ENCODE results near the gene KLB.
"Not testable (repeated sequence)": the region's sequence is repeated elsewhere in the genome, so short reads cannot be mapped to it uniquely, and the experiment has no call there.

Gene KLB

DNA sequence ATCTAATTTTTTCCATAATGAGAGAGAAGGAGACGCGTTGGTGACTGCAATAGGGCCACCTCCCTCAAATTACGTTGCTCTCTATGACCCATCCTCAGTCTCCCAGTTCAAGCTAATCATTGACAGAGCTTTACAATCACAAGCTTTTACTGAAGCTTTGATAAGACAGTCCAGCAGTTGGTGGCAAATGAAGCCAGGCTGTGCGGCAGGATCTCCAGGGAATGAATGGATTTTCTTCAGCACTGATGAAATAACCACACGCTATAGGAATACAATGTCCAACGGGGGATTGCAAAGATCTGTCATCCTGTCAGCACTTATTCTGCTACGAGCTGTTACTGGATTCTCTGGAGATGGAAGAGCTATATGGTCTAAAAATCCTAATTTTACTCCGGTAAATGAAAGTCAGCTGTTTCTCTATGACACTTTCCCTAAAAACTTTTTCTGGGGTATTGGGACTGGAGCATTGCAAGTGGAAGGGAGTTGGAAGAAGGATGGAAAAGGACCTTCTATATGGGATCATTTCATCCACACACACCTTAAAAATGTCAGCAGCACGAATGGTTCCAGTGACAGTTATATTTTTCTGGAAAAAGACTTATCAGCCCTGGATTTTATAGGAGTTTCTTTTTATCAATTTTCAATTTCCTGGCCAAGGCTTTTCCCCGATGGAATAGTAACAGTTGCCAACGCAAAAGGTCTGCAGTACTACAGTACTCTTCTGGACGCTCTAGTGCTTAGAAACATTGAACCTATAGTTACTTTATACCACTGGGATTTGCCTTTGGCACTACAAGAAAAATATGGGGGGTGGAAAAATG, at the start of gene KLB:
Gene KLB, plus strand, starts transcription at position 168 of the 821 bp plus-strand sequence. Its CDS starts 20 bp downstream, at position 188.
- in situ Hi-C loops (cut with MboI; ENCODE audit: low sequenced_read_pairs) = no loop called here

DNA sequence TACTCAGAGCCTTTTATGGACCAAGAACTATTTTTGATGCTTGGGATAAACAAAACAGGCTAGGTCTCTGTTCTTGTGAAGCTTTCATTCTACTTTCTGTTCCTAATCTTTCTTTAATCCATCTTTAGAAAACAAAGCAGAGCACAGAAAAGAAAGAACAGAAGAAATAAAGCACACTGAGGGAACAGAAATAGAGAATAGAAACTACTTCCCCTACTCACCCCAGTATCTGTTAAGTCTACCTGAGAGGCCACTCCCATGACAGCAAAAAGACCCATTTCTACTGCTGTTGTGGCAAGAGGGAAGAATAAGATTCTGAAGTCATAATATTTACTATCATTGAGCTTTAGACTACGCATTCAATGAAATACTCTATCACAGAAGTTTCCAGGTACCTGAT, 49.7 kb upstream of the KLB start:
- in situ Hi-C loops (cut with MboI; ENCODE audit: low sequenced_read_pairs) = no loop called here

DNA sequence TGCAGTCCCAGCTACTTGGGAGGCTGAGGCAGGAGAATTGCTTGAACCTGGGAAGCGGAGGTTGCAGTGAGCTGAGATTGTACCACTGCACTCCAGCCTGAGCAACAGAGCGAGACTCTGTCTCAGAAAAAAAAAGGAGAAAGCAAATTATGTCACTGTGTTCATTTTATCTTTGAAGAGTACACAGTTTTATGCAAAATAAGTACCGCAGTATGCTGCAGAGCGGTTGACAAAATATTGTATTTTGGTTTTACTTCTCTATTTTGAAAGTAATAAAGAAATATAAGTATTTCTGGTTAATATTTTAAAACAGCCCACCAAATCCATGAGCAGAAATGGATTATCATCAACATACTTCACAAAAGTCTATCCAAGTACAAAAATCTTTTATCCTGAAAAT, 46.1 kb upstream of the KLB start:
- in situ Hi-C loops (cut with MboI; ENCODE audit: low sequenced_read_pairs) = not testable (repeated sequence)

DNA sequence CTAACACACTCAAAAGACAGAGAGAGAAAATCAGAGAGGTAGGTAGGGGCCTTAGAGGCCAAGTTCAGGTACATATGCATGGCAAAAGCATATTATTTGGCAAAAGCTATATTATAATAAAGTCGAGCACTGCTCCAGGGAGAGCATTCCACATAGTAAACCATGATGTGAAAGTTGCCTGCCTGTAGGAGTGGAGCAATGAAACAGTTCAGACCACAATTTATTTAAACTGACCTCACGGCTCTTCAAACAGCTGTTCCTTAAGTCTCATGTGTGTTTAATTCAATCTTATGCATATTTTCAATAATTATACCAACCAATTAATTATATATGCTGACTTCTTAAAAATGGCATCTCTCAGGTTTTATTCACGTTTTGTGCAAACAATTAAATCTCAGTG, 43.9 kb upstream of the KLB start:
- in situ Hi-C loops (cut with MboI; ENCODE audit: low sequenced_read_pairs) = no loop called here

DNA sequence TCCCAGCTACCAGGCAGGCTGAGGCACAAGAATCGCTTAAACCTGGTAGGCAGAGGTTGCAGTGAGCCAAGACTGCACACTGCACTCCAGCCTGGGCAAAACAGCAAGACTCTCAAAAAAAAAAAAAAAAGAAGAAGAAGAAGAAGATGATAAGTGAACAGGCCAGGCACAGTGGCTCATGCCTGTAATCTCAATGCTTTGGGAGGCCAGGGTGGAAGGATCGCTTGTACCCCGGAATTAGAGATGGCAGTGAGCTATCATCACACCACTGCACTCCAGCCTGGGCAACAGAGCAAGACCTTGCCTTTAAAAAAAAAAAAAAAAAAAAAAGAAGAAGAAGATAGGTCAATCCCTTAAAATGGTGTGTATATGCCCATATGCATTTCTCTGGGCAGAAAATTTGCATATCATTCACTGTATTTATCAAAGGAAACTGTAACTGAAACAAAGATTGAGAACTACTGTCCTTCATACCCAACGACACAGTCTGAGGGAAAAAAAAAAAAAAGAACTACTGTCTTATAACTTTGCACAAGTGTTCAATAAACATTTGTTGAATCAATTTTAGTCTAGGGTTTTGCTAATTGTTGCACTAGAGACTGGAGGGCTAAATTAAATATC, 42.8 kb upstream of the KLB start:
- in situ Hi-C loops (cut with MboI; ENCODE audit: low sequenced_read_pairs) = no loop called here

DNA sequence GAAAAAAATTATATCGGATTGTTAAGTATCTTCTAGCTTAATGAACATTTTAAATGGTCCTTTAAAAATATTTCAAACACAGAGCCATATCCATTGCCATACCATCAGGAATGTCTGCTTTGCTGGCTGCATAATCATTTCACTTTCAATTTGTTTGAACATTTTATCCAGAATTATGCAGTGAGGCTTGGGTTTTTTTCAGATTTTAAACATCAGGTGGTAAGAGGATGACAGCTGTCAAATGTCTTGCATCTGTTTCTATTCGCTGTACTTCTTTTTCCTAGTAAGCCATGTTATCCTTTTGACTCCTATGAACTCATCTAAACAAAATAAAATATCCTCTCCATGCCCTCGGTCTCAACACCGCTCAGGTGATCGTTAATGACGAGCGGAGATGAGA, 41.4 kb upstream of the KLB start:
- in situ Hi-C loops (cut with MboI; ENCODE audit: low sequenced_read_pairs) = no loop called here

DNA sequence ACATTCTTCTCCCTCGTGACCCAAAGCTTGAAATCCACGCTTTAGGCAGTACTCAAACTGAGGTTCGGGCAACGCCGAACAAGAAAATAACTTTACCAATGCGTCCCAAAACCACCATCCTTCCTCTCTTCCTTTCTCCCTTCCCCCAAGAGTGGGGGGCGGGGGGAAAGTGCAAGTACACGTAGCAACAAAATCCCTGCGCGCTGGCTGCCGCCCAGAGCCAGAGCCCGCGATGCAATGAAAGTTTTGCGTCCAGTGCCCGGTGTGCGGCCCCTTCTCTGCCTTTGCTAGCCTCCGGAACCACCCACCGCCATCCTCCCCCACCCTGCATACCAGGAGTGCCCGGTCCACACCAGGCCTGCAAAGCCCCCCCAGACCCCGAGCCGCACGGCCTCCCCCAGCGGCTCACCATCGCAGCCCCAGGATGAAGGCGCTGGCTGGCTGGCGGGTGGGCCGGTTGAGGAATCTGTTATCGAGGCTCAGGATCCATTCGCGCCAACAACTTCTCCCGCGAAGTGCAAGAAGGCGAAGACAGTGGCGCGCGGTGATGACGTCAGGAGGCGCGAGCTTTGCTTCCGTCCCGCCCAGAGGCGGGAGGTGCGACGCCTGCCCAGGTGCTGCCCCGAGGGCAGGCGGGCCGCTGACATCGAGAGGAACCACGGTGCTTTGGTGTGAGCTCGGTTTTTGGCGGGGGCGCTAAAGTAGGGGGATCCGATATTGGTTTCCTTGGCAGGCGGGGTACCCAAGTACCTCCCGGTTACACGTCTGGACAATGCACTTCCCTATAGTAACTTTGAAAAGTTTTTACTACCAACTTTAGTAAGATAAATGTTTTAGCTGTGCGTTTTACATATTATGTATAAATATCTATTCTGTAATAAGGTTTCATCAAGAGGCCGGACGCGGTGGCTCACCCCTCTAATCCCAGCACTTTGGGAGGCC, 40.6 kb upstream of the KLB start, which contains the start of gene RFC1:
Gene RFC1, minus strand, starts transcription at position 533 of the 942 bp plus-strand sequence. Its CDS starts 121 bp downstream, at position 412.
- in situ Hi-C loops (cut with MboI; ENCODE audit: low sequenced_read_pairs) = no loop called here

DNA sequence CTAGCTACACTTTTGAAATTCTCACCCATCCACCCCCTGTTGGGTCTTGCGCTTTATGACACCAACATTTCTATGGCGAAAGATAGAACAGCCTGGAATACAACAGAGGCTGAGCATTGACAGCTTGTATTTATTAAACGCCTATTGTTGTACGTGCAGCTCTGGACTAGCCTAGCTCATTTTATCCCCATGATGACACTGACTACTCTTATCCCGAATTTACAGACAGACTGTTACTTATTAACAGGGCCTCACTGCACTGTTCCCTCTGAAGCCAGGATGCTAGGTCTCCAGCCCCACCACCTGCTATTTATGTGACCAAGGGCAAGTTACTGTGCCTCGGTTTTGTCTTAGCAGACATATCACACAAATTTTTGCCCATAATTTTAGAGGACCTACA, 39.6 kb upstream of the KLB start:
- in situ Hi-C loops (cut with MboI; ENCODE audit: low sequenced_read_pairs) = no loop called here

DNA sequence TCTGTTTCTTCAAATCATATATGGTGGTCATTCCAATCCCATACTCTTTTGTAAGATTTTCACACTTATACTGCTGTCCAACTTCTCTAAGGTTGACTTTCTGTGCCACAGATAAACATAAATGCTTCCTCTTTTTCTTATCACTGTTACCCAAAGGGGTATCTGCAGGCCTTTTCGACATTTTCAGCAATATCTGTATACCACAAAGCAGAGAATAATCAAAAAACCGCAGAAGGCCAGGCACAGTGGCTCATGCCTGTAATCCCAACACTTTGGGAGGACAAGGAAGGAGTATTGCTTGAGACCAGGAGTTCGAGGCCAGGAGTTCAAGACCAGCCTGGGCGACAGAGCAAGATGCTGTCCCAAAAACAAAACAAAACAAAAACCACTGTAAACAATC, 37.4 kb upstream of the KLB start:
- in situ Hi-C loops (cut with MboI; ENCODE audit: low sequenced_read_pairs) = no loop called here

DNA sequence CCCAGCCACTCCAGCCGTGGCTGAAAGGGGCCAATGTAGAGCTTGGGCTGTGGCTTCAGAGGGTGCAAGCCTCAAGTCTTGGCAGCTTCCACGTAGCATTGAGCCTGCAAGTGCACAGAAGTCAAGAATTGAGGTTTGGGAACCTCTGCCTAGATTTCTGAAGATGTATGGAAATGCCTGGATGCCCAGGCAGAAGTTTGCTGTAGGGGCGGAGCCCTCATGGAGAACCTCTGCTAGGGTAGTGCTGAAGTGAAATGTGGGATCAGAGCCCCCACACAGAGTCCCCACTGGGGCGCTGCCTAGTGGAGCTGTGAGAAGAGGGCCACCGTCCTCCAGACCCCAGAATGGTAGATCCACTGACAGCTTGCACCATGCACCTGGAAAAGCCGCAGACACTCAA, 35.5 kb upstream of the KLB start:
- in situ Hi-C loops (cut with MboI; ENCODE audit: low sequenced_read_pairs) = not testable (repeated sequence)

DNA sequence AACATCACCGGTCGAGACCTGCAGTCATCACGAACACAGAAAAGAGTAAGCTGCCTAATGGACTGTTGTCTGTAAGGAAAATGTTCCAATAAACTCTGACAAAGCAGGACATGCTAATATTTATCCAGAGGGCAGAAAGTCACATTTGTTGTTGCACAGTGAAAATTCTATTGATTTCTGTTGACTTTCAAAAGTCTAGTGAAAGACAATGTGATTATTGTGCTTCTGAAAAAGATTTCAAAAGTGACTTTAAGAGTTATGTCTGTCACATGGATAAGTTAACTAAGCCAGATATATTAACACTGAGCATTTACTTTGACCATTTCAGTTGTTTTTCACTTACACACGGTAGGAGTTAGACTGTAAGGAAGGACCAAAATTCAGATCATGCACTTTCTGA, 31.3 kb upstream of the KLB start:
- in situ Hi-C loops (cut with MboI; ENCODE audit: low sequenced_read_pairs) = no loop called here

DNA sequence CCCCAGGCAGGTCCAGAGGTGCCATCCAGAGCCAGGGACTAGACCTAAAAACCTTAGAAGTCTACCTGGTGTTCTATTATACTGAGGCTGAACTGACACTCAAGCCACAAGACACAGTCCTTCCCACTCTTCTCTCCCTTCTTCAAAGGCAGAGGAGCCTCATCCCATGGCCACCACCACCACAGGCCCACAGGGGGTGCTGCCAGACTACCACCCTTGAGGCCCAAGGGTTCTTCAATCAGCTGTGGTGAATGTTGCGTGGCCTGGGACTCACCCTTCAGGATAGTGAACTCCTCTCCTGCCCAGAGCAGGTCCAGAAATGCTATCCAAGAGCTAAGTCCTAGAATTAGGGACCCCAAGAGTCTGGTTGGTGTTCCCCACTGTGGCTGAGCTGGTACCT, 23.0 kb upstream of the KLB start:
- in situ Hi-C loops (cut with MboI; ENCODE audit: low sequenced_read_pairs) = no loop called here

DNA sequence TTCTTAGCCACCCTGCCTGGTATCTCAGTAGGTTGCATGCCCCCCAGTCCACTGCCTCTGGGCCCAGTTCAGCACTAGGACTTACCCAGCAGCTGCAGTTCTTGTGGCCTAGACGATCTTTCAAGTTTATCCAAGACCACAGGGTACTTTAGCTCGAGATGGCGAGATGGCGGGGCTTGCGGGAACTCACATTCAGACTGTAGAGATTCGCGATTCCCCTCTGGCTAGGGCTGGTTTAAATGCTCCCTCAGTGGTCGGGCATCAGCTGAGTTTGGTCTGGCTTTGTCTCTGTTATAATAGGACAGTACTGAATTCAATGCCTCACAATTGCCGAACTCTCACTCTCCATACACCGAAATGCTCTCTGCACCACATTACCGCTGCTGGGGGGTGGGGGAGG, 22.2 kb upstream of the KLB start:
- in situ Hi-C loops (cut with MboI; ENCODE audit: low sequenced_read_pairs) = no loop called here

DNA sequence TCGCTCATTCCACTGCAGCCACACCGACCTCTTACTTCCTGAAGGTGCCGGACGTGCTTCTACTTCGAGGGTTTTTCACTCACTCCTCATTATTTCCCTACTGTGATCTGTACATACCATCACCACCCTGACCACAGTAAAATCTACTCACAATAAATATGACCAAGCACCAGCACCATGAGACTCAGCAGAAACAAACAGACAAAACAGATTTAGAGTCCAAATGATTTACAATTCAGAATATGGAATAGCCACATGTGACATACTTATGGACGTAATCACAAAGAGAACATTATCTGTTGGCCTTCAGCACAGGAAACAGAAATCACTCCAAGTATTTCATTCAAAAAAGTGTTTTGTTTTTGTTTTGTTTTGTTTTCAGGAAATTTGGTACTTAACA, 16.1 kb upstream of the KLB start:
- in situ Hi-C loops (cut with MboI; ENCODE audit: low sequenced_read_pairs) = no loop called here

DNA sequence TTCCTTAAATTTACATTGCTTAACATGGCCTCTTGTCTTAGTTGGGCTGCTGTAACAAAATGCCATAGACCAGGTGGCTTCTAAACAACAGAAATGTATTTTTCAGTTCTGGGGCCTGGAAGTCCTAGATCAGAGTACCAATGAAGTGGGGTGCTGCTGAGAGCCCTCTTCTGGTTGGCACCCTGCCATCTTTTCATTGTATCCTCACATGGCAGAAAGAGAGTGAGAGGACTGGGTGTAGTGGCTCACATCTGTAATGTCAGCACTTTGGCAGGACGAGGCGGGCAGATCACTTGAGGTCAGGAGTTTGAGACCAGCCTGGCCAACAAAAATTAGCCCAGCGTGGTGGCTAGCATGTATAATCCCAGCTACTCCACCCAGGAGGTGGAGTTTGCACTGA, 12.0 kb upstream of the KLB start:
- in situ Hi-C loops (cut with MboI; ENCODE audit: low sequenced_read_pairs) = no loop called here

DNA sequence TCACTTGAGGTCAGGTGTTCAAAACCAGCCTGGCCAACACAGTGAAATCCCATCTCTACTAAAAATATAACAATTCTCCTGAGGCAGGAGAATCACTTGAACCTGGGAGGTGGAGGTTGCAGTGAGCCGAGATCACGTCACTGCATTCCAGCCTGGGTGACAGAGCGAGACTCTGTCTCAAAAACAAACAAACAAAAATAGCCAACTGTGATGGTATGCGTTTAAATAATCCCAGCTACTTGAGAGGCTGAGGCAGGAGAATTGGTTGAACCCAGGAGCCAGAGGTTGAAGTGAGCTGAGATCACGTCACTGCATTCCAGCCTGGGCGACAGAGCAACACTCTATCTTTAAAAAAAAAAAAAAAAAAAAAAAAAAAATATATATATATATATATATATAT, 5.1 kb upstream of the KLB start:
- in situ Hi-C loops (cut with MboI; ENCODE audit: low sequenced_read_pairs) = not testable (repeated sequence)

DNA sequence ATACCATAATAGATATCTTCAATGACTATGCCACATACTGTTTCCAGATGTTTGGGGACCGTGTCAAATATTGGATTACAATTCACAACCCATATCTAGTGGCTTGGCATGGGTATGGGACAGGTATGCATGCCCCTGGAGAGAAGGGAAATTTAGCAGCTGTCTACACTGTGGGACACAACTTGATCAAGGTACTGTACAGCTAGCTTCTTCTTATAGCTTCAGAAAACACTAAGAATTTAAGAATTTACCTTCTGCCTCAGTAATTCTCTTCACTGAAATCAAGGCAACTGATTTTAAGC, 805 bp downstream of the KLB start:
- in situ Hi-C loops (cut with MboI; ENCODE audit: low sequenced_read_pairs) = no loop called here

DNA sequence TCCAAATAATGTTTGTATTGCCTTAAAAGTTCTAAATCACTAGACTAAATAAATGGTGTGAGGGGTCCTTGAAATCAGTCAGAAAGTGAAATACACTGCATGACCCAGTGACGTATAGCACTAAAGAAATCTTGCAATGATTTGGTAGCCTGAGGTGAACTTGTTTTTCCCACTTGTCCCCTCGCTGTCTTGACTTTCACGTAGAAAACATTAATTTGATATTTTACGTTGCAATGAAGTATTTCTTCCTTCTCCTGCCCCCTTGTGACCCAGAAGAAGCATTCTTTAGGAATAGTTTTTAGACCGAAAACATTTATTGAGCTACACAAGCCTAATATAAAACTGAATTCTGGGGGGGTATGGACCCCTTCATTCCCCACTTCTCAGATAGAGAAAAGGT, 3.7 kb downstream of the KLB start:
- in situ Hi-C loops (cut with MboI; ENCODE audit: low sequenced_read_pairs) = no loop called here

DNA sequence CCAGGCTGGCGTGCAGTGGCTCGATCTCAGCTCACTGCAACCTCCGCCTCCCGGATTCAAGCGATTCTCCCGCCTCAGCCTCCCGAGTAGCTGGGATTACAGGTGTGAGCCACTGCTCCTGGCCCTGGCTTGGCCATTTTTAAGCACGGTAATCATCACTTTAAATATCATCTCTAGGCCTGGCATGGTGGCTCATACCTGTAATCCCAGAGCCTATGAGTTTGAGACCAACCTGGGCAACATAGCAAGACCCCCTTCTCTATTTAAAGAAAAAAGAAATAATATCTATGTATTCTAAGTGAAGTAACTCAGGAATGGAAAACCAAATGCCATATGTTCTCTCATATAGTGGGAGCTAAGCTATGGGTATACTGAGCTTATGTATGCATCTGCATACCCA, 4.8 kb downstream of the KLB start:
- in situ Hi-C loops (cut with MboI; ENCODE audit: low sequenced_read_pairs) = not testable (repeated sequence)

DNA sequence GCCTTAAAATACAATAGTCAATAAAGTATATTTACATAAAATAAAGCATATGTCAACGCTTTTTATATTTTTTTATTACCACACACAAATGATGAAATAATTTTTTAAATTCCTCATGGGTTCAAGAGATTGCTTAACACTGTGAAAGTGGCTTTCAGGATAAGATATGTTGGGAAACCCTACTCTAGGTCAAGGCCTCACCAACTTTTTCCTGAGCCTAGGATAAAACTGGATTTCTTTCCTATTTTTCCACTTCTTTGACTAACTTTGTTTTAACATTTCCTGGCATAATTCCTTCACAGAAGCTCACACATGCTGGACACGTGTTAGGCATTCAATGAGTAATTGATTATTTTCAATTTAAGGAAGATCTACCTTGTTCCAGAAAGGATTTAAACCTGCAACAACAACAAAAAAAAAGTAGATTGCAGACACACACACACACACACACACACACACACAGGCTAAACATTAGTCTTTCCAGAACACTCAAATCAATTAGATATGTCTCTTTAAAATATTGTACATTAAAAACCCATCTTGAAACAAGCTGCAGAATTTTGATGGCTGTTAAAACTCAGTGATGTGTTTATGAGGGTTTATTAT, 9.1 kb downstream of the KLB start:
- in situ Hi-C loops (cut with MboI; ENCODE audit: low sequenced_read_pairs) = no loop called here

DNA sequence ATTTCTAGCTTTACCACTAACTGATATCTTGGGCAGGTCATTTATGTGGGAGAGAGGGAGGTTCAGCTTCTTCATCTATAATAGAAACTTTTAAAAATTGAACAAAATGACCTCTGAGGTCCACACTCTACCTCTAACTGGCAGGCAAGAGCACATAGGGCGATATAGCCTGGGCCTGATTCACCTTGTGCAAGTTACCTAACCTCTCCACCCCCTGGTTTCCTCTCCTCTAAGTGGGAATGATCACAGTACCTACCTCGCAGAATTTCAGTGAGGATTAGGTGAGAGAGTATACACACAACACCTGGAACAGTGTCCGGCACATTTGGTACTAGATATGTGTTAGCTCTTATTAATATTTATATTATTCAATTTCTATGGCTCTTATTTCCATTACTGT, 15.5 kb downstream of the KLB start:
- in situ Hi-C loops (cut with MboI; ENCODE audit: low sequenced_read_pairs) = no loop called here
